ENCODE measurements around the gene RYR2. TPM values are rescaled to one million over a fixed set of nuclear protein-coding genes. Genes with fewer than 3 reads are reported as not detected.

Gene RYR2
- total and polyA plus RNA-seq, 9 of the 15 experiments (the other 6 are each of a cell fraction or from before 2014, with no cell fraction given) = 0.03 to 0.42 (median 0.14) TPM

GRCh38 chr1:237751090-237751489, 709.1 kb downstream of the RYR2 start:
- ChIA-PET CTCF (ENCODE audit: low intra/inter-chr PET ratio) (no interaction called here), POLR2A (no interaction called here)
- H3K4me2 ChIP-seq (ENCODE audit: insufficient read depth, low read length) = no peak overlapping the region
- FAIRE-seq (no peak), DNase-seq (ENCODE audit: extremely low read depth in 1 of 4, low spot score in 3 of 4) (no peak), ATAC-seq (no peak)
- 0% methylated on average over 2 of the region's 2 CpGs for WGBS (ENCODE audit: insufficient coverage, low coverage, missing lambda C conversion rate)
- no peak overlapping the region for H3K9ac ChIP-seq (ENCODE audit: insufficient read depth in 1 of 2, low read depth in 2 of 2, low read length in 2 of 2)
- H3K79me2 ChIP-seq (ENCODE audit: control insufficient read depth, insufficient read depth, low read length) = no peaks in the 10 kb centered on the region
- H3K9me1 ChIP-seq (ENCODE audit: control insufficient read depth, insufficient read depth, low read length) = no peaks in the 10 kb centered on the region
- no peak overlapping the region for H3K4me3 ChIP-seq
- intact Hi-C loops (cut with micrococcal nuclease) (no loop called here), in situ Hi-C loops (cut with MboI) (no loop called here)
- H3K27ac ChIP-seq (ENCODE audit: extremely low read depth, low read depth, low read length) = no peak overlapping the region
- no peaks in the 10 kb centered on the region for H3K27me3 ChIP-seq (ENCODE audit: control insufficient read depth in 2 of 2, insufficient read depth in 2 of 2, low read length in 2 of 2)
- no TSS peak for BruUV-seq (replicated peaks)
- H3K9me3 ChIP-seq (replicated peaks; ENCODE audit: control insufficient read depth, insufficient read depth, low read depth, low read length) = 0 out of 2 replicates have a peak, but pooled peaks cover 2% of the 10 kb centered on the region
- H3K4me1 ChIP-seq (replicated peaks in 1 of 2; ENCODE audit: control insufficient read depth in 2 of 2, insufficient read depth in 2 of 2, low read length in 2 of 2) = no peaks in the 10 kb centered on the region
- H3K36me3 ChIP-seq (ENCODE audit: control insufficient read depth, insufficient read depth, low read length) = no peaks in the 10 kb centered on the region
- TF ChIP-seq GABPB2 (CRISPR knock-in tag; conservative IDR thresholded peaks at IDR 0.05) (no peak), ZNF3 (CRISPR knock-in tag; IDR thresholded peaks at IDR 0.05) (no peak), LCOR (CRISPR knock-in tag; IDR thresholded peaks at IDR 0.05) (no peak), TOE1 (IDR thresholded peaks at IDR 0.05; ENCODE audit: borderline replicate concordance) (no peak), TOE1 (CRISPR knock-in tag; IDR thresholded peaks at IDR 0.05; ENCODE audit: borderline replicate concordance, low read depth) (no peak), CREB3L1 (IDR thresholded peaks at IDR 0.05; ENCODE audit: borderline replicate concordance, low read depth) (no peak), ELK1 (CRISPR knock-in tag; IDR thresholded peaks at IDR 0.05) (no peak), EP300 (IDR thresholded peaks at IDR 0.05; ENCODE audit: low read length) (no peak), RERE (CRISPR knock-in tag; IDR thresholded peaks at IDR 0.05; ENCODE audit: borderline replicate concordance) (no peak), BHLHE40 (IDR thresholded peaks at IDR 0.05; ENCODE audit: low read length) (no peak), ZNF134 (CRISPR knock-in tag; conservative IDR thresholded peaks at IDR 0.05) (no peak), MBD2 (IDR thresholded peaks at IDR 0.05; ENCODE audit: borderline replicate concordance, low read depth) (no peak)
- no peaks in the 10 kb centered on the region for H4K20me1 ChIP-seq (replicated peaks; ENCODE audit: control insufficient read depth, insufficient read depth, low read length)
- H2AFZ ChIP-seq (ENCODE audit: low read depth, low read length) = no peak overlapping the region
